GM19372 (cell line): ENCODE results near the gene CDC42EP4.
"Not testable (repeated sequence)": the region's sequence is repeated elsewhere in the genome, so short reads cannot be mapped to it uniquely, and the experiment has no call there.

Experiments used
- ATAC-seq: cut with Tn5 transposase; IDR thresholded peaks from one replicate; pipeline ENCODE4 v1.9.1; 2021; ENCODE audit warnings: mild to moderate bottlenecking, low read depth, moderate library complexity; ENCODE audit not compliant: unreplicated experiment

Gene CDC42EP4

DNA sequence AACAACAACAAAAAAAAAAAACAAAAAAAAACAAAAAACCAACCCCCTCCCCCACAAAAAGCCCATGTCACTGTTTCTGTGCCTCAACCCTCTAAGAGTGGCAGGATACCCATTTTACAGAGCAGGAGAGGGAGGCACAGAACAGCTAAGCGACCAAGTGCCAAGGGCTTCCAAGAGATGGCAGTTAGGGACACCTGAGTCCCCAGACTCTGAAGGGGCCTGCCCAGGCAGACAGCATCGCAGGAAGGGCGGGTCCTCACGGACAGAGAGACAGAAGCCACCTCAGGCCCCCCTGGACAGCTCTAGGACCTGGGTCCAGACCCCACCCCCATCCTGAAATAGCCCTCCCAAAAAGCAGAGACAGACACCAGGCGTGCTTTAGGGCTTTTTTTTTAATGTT, 28.6 kb downstream of the CDC42EP4 start:
- no peak for ATAC-seq

DNA sequence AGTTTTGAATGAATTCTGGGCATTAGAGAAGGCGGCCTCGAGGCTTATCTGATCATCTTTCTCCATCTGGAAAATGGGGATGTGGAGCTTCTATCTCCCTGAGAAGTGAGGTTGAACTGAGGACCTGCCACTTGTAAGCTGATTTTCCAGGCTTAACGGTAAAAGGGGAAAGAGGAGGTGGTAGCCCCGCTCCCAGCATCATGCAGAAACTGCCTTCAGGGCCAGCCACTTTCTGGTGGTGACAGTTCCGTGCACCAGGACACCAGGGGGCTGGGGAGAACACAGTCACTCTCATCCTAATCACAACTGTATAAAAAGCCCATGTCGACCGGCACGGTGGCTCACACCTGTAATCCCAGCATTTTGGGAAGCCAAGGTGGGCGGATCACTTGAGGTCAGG, 29.2 kb downstream of the CDC42EP4 start:
- no peak for ATAC-seq

DNA sequence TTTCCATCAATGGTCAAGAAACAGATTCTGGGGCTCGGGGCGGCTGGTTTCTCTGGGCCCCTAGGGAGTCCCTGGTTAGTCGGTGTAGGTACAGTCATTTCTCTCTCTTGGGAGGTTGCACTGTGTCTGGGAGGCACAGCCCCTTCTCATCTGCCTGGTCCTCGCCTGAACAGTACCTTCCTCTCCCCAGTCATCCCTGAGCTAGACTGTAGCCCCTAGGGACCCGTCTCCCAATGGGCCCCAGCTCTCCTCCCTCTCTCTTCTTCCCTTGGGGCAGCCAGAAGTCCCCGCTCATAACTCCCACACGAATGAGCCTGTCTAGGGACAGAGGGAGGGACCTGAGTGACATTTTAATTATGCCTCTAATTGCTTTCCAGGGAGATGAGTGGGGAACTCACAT, 29.9 kb downstream of the CDC42EP4 start:
- peak; percentile 79 for ATAC-seq

DNA sequence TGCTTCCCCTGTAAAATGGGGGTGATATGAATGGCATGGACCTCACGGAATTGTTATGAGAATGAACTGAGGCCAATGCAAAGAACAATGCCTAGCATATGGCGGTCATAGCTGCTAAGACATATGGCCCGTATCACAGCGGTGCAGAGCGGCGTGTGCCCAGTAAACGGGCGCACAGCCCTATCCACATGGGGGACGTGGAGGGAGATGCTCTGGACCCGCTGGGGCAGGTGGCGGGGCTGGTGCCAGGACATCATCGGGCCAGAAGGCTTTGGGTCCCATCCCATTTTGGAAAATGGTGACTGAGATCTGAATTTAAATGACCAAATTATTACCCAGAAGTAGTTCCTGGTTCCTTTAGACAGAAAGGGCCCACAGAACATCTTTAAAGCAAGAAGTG, 31.6 kb downstream of the CDC42EP4 start:
- ATAC-seq = no peak

DNA sequence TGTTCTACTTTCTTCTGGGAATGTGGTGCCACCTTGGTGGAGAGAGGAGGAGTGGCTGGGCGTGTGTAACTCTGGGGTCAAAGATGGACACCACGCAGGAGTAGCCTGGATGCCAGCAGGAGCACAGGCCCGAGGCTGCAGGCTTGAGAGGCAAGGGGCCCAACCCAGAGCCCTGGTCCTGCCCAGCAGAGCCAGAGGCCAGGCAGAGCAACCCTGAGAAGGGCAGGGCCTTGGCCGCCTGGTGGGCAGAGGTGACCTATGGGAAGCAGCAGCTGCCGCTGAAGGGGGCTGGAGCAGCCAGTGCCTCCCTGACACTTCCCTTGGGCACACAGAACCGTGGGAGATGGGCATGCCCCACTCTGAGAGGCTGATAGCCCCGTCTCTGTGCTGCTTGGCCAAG, 32.1 kb downstream of the CDC42EP4 start:
- no peak for ATAC-seq

DNA sequence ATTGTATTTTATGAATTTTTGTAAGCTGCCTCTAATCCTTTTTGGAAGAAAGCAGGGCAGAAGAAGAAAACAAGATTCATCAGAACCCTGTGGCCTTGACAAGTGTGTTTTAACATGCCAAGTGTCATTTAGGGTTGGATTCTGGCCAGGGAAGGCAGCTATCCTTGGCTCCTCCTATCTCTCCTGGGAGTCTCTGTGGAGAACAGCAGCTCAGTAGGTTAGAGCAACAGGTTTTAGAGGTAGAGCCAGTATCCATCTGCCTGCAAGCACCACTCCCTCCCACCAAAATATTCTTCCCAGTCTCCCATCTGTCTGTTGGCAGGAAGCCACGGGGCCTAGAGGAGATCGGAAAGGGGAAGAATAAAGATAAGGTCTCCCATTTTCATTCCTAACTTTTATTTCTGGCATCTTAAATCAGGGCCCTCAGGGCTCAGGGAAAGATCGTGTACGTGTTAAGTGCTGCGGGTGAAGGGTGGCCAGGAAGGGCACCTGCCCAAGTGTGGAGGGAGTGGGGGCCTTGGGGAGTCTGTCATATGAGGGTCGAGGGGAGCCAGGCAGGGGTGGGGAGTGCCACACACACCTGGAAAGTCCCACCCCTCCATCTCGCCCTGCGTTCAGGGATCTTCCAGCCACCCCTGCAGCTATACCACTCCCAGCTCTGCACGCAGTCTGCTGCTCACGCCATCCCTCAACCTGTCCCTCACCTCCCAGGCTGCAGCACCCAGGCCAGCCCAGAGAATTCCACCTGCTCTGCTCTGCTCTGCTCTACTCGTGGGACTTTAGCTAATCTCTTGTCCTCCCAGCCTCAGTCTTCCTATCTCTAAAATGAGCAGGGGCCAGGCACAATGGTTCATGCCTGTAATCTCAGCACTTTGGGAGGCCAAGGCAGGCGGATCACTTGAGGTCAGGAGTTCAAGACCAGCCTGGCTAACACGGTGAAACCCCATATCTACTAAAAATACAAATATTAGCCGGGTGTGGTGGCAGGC, 33.0 kb downstream of the CDC42EP4 start:
- no peak for ATAC-seq

DNA sequence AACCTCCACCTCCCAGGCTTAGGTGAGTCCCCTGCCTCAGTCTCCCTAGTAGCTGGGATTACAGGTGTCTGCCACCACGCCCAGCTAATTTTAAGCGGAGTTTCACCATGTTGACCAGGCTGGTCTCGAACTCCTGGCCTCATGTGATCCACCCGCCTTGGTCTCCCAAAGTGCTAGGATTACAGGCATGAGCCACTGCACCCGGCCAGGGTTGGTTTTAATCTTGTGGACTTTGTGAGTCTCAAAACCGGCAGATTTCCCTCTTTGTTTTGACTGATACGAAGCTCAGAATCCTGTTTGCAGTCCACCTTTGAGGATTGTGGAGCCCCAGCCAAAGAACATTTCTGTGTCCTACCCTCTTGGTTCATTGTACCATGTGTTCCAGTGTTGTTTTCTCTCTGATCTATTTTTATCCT, 33.7 kb downstream of the CDC42EP4 start:
- no peak for ATAC-seq

DNA sequence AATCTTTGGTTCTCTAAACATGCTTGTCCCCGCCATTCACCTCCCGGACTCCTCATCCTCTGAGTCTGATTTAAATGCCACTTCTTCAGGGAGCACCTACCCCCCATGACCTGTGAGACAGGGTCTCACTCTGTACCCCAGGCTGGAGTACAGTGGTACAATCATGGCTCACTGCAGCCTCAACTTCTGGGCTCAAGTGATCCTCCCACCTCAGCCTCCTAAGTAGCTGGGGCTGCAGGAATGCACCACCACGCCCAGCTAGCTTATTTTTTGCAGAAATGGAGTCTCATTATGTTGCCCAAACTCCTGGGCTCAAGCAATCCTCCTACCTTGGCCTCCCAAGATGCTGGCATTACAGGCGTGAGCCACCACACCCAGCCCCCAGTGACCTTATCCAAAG, 37.3 kb downstream of the CDC42EP4 start:
- ATAC-seq = no peak

DNA sequence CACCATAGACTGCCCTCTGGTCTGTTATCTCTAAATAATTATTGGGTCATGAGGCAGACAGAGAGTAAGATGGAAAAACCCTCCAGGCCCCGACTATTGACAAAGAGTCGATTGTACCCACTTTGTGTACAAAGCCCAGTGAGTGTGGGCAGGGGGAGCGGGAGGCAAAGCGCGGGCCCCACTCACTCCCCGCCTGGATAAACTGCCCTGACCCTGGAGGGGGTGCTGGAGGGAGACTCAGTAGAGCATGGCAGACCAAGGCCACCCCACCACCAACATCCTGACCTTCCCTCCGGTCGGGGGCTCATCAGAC, 38.9 kb downstream of the CDC42EP4 start:
- no peak for ATAC-seq

DNA sequence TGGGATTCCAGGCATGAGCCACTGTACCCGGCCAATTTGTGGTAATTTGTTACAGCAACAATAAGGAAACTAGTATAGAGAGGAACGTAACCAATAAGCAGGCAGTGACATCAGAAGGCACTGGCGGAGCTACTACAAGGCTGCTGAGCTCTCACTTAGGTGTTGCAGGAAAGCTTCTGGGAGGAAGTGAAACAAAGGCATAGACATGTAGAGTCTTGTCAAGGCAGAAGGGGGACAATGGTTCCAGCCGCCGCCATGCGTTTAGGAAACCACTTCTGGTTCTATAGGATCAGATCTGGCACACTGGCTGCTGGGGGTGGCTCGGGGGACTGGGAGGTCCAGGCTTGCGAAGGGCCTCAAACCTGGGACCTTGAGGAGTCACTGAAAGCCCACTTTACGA, 40.7 kb downstream of the CDC42EP4 start:
- ATAC-seq = peak; percentile 98

DNA sequence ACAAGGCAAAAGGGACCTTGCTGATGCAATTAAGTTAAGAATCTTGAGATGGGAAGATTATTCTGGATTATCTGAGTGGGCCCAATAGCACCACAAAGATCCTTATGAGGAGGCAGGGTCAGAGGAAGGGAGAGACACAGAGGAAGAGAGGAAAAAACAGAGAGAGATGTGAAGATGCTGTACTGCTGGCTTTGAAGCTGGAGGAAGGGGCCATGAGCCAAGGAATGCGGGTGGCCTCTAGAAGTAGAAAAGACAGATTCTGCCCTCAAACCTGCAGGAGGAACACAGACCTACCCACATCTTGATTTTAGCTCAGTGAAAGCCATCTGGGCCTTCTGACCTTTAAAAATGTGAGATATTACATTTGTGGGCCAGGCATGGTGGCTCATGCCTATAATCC, 42.0 kb downstream of the CDC42EP4 start:
- ATAC-seq = no peak

DNA sequence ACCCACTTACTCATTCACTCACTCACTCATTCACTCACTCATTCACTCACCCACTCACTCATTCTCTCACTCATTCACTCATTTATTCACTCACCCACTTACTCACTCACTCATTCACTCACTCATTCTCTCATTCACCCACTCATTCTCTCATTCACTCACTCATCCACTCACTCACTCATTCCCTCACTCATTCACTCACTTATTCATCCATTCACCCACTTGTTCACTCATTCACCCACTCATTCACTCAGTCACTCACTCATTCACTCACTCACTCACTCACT, 42.5 kb downstream of the CDC42EP4 start:
- no peak for ATAC-seq

DNA sequence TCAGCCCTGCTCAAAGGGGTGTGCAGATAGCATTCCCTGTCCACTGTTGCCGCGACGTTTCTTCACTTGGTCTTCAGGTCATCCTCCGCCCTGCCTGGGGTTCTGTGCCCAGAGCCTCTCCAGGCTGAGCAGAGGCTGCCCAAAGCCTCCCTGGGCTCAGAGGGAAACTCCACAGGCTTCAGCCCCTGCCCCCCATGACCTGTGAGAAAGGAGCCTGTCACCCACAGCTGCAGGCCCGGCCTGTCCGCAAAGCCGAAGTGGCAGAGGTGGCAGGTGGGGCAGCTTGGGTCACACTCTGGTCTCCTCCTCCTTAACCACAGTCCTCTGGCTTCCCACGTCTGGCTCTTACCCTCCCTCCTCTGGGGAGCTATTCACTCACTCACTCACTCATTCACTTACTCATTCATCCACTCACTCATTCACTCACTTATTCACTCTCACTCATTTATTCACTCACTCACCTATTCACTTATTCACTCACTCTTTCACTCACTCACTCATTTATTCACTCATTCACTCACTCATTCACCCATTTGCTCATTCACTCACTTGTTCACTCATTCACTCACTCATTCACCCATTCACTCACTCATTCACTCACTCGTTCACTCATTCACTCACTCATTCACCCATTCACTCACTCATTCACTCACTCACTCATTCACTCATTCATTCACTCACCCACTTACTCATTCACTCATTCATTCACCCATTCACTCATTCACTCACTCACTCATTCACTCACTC, 43.0 kb downstream of the CDC42EP4 start:
- no peak for ATAC-seq

DNA sequence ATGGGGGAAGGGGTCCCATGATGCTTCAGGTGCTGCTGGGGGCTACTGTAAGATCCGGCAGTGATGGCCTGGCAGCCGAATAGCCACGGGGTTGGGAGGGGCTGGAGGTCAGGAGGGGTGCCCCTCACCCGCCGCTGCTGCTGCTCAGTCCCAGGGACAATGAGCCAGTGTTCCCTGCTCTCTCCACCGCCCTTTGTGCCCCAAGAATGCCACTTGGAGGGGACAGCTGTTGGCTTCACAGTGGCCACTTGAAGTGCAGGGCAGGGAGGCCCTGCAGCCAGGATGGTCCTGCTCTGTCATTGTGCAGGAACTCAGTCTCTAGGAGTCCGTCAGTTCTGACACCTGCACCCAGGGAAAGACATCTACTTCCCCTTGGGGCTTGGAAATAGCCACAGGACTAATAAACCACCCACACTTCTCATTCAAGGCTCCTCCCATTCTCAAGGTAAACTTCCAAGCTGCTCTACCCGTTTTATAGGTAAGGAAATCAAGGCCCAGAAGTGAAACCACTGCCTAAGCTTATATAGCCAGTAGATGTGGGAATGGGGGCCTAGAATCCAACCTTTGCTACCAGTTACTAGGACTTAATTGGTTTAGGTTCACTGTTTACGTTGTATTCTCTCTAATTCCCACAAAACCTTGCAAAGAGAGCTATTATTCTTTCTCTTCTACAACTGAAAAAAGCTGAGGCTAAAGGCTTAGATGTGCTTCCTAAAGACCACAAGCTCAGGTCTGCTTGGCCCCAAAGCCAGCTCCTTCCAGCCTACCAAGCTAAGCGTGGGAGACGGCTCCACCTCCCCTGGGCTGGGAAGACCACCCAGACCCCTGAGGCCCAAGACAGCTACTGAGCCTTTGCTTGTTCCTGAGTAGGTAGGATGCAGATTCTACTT, 43.9 kb downstream of the CDC42EP4 start:
- ATAC-seq = no peak

DNA sequence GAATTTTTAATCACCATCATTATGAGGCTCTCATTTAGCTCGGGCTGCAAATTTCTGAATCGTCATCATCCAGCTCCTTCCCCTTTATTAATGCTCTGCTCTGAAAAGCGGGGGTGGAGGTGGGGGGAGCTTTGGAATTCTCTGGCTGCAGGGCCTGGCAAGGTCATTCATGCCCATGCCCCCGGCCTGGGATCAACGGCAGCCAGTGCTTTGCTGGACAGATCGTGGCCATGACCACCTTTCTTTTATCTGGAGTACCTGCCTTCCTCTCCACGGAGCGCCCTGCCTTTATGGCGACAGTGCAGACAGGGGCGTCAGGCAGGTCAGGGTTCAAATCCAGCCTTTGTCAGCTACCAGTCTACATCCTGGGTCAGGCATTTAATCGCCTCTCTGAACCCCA, 45.0 kb downstream of the CDC42EP4 start:
- no peak for ATAC-seq

DNA sequence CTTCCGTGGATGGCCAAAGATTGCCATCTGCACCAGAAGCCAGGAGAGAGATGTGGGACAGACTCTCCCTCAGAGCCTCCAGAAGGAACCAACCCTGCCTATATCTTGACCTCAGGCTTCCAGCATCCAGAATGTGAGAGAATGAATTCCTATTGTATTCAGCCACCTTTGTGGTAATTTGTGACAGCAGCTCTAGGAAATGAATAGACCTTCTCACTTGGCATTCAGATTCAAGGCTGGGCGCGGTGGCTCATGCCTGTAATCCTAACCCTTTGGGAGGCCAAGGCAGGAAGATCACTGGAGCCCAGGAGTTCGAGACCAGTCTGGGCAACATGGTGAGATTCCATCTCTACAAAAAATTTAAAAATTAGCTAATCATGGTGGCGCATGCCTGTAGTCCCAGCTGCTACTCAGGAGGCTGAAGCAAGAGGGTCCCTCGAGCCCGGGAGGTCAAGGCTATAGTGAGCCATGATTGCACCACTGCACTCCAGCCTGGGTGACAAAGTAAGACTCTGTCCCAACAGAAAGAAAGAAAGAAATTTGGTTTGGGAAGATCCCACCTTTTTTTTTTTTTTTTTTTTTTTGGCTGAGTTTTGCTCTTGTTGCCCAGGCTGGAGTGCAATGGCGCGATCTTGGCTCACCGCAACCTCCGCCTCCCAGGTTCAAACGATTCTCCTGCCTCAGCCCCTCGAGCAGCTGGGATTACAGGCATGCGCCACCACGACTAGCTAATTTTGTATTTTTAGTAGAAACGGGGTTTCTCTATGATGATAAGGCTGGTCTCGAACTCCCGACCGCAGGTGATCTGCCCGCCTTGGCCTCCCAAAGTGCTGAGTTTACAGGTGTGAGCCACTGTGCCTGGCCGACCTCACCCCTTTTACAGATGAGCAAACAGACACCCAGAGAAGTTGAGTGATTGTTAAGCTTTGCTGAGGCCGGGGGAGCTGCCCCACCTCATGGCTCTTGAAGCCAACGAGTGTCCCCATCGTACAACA, 45.9 kb downstream of the CDC42EP4 start:
- ATAC-seq = no peak

DNA sequence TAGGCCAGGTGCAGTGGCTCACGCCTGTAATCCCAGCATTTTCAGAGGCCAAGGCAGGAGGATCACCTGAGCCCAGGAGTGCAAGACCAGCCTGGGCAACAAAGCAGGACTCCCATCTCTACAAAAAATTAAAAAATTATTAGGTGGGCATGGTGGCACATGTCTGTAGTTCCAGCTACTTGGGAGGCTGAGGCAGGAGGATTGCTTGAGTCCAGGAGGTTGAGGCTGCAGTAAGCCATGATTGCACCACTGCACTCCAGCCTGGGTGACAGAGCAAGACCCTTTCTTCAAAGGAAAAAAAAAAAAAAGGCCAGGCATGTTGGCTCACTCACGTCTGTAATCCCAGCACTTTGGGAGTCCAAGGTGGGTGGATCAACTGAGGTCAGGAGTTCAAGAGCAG, 47.4 kb downstream of the CDC42EP4 start:
- not testable (repeated sequence) for ATAC-seq

DNA sequence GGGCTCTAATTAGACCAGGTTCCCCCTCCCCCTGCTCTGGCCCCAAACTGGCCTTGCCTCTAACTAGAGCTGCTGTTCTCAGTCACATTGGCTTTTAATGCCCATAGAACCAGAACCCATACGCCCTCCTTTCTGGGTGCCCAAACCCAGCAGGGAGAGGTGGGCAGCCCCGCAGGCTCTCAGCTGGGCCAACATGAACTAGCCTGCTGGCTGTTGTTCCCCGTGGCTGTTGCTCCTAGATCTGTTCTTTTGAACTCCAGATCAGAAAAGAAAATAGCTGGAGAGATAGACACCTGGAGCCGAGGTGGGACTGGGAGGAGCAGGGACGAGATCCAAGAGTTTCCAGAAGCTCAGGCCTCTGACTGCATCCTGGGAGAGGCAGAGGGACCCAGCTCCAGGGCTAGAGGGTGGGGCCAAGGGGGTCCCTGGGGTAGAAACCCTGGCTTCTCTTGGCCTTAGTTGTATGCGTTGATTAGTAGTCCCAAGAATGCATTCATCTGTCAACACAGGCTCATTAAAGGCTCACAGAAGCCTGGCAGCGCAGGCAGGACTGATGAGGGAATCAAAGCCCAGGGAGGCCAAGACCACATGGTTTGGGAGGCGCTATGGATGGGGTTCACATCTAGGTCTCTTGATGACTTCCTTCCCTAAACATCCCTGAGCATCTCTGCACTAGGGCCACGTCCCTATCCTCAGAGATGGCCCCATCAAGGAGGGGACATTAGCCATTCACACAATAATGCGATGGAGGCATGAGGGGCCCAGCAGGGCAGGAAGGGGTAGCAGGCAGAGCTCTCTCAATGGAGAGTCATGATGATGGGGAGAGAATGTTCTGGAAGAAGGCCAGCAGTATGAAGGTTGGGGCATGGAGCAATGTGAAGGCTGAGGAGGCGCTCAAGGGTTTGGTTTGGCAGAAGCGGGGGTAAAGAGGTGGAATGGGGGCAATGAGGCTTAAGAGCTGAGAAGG, 48.8 kb downstream of the CDC42EP4 start:
- no peak for ATAC-seq
